Middle frontal gyrus (tissue), 1 donor: ENCODE measurements around the gene PROB1.
A peak's percentile ranks its signal among the peaks of the same experiment; 100 is the strongest.
"Not testable (repeated sequence)": the region's sequence is repeated elsewhere in the genome, so short reads cannot be mapped to it uniquely, and the experiment has no call there.

Source experiments
- DNase-seq: peaks from one replicate; pipeline ENCODE4 v3.0.0-alpha.2; 2015; ENCODE audit warnings: low spot score; ENCODE audit errors: extremely low spot score

Gene PROB1

GRCh38 chr5:139413153-139413552 lies 18.2 kb upstream of the PROB1 start:
- DNase-seq: no peak

- peak; percentile 62 for DNase-seq
Observed at GRCh38 chr5:139410993-139411828, 16.3 kb upstream of the PROB1 start.

GRCh38 chr5:139410121-139410992 lies 15.5 kb upstream of the PROB1 start:
- DNase-seq: no peak

- not testable (repeated sequence) for DNase-seq
Observed at GRCh38 chr5:139409116-139409515, 14.2 kb upstream of the PROB1 start.

GRCh38 chr5:139408191-139408590 lies 13.3 kb upstream of the PROB1 start:
- DNase-seq: no peak

- no peak for DNase-seq
Observed at GRCh38 chr5:139407517-139407916, 12.6 kb upstream of the PROB1 start.

- no peak for DNase-seq
Observed at GRCh38 chr5:139406963-139407362, 12.1 kb upstream of the PROB1 start.

- no peak for DNase-seq
Observed at GRCh38 chr5:139404484-139404840, 9.6 kb upstream of the PROB1 start.

GRCh38 chr5:139403787-139404483 lies 9.0 kb upstream of the PROB1 start, which contains the start of gene SPATA24:
Gene SPATA24 (minus strand): TSS chr5:139404089. CDS start chr5:139404060, 29 bp downstream.
- DNase-seq: peak; percentile 95

- no peak for DNase-seq
Observed at GRCh38 chr5:139403418-139403786, 8.5 kb upstream of the PROB1 start.

- DNase-seq: no peak
Observed at GRCh38 chr5:139402561-139403158, 7.8 kb upstream of the PROB1 start.

- DNase-seq: no peak
Observed at GRCh38 chr5:139401546-139401945, 6.6 kb upstream of the PROB1 start.

- DNase-seq: no peak
Observed at GRCh38 chr5:139399501-139400121, 4.7 kb upstream of the PROB1 start.

GRCh38 chr5:139397921-139398320 lies 3.0 kb upstream of the PROB1 start:
- DNase-seq: no peak

GRCh38 chr5:139396691-139397090 lies 1.8 kb upstream of the PROB1 start:
- DNase-seq: no peak

GRCh38 chr5:139395844-139396640 lies 1.1 kb upstream of the PROB1 start:
- DNase-seq: no peak

- DNase-seq: no peak
Observed at GRCh38 chr5:139394123-139394653, 716 bp downstream of the PROB1 start.

- DNase-seq: no peak
Observed at GRCh38 chr5:139393497-139394122, 1.3 kb downstream of the PROB1 start.
